Measurements from ENCODE around the gene COPS6.
A peak's percentile ranks its signal among the peaks of the same experiment; 100 is the strongest.

COPS6 gene

GRCh38 chr7:100111156-100111555 is 22.4 kb downstream of the COPS6 start:
- H3K9me3 ChIP-seq (ENCODE audit: insufficient read depth, low read length) = no peaks in the 10 kb centered on the region
- no peak for TF ChIP-seq CTCF (IDR thresholded peaks at IDR 0.05; ENCODE audit: insufficient read depth, low read length, poor library complexity, severe bottlenecking)
- TF ChIP-seq EZH2phosphoT487 (conservative IDR thresholded peaks at IDR 0.05; ENCODE audit: low read length) = no peak
- no peaks in the 10 kb centered on the region for H3K79me2 ChIP-seq (ENCODE audit: insufficient read depth, low read length)
- no peak overlapping the region for H2AFZ ChIP-seq (ENCODE audit: low read depth, low read length, severe bottlenecking)
- no peaks in the 10 kb centered on the region; the same call in 1 of the 2 replicates for H3K36me3 ChIP-seq (ENCODE audit: low read length)
- no peaks in the 10 kb centered on the region for H3F3A ChIP-seq (ENCODE audit: insufficient read depth)
- H3K27me3 ChIP-seq (ENCODE audit: low read length) = no peaks in the 10 kb centered on the region
- no peak overlapping the region for H3K4me3 ChIP-seq (ENCODE audit: insufficient read depth, low read length, poor library complexity, severe bottlenecking)
- no peaks in the 10 kb centered on the region for H4K20me1 ChIP-seq (ENCODE audit: low read depth, low read length)
- no peaks in the 10 kb centered on the region for H3K9me2 ChIP-seq (replicated peaks; ENCODE audit: insufficient read depth, low read length)
- no peak overlapping the region for H3K9ac ChIP-seq (ENCODE audit: low read length)
- no peak overlapping the region for H3K27ac ChIP-seq (ENCODE audit: low read depth, low read length)
- H3K4me2 ChIP-seq (ENCODE audit: low read depth, low read length, poor library complexity, severe bottlenecking) = no peak overlapping the region

GRCh38 chr7:100111914-100112313 is 23.1 kb downstream of the COPS6 start:
- Histone ChIP-seq H3F3A (ENCODE audit: insufficient read depth) (no peaks in the 10 kb centered on the region), H3K27me3 (ENCODE audit: low read length) (no peaks in the 10 kb centered on the region), H3K9me3 (ENCODE audit: insufficient read depth, low read length) (no peaks in the 10 kb centered on the region), H3K9me2 (replicated peaks; ENCODE audit: insufficient read depth, low read length) (no peaks in the 10 kb centered on the region), H3K27ac (ENCODE audit: low read depth, low read length) (no peak overlapping the region), H3K36me3 (ENCODE audit: low read length) (no peaks in the 10 kb centered on the region; the same call in 1 of the 2 replicates), H3K79me2 (ENCODE audit: insufficient read depth, low read length) (no peaks in the 10 kb centered on the region), H3K4me3 (ENCODE audit: insufficient read depth, low read length, poor library complexity, severe bottlenecking) (no peak overlapping the region), H2AFZ (ENCODE audit: low read depth, low read length, severe bottlenecking) (no peak overlapping the region), H3K9ac (ENCODE audit: low read length) (no peak overlapping the region), H3K4me2 (ENCODE audit: low read depth, low read length, poor library complexity, severe bottlenecking) (no peak overlapping the region), H4K20me1 (ENCODE audit: low read depth, low read length) (no peaks in the 10 kb centered on the region)
- TF ChIP-seq CTCF (IDR thresholded peaks at IDR 0.05; ENCODE audit: insufficient read depth, low read length, poor library complexity, severe bottlenecking) (no peak), EZH2phosphoT487 (conservative IDR thresholded peaks at IDR 0.05; ENCODE audit: low read length) (no peak)

- Histone ChIP-seq H3K9ac (ENCODE audit: low read length) (no peak overlapping the region), H2AFZ (ENCODE audit: low read depth, low read length, severe bottlenecking) (no peak overlapping the region), H3K4me2 (ENCODE audit: low read depth, low read length, poor library complexity, severe bottlenecking) (no peak overlapping the region), H3K79me2 (ENCODE audit: insufficient read depth, low read length) (peaks cover 9% of the 10 kb centered on the region), H3K36me3 (ENCODE audit: low read length) (no peaks in the 10 kb centered on the region; the same call in 1 of the 2 replicates), H3K9me2 (replicated peaks; ENCODE audit: insufficient read depth, low read length) (no peaks in the 10 kb centered on the region), H3K27me3 (ENCODE audit: low read length) (no peaks in the 10 kb centered on the region), H3F3A (ENCODE audit: insufficient read depth) (peaks cover 4% of the 10 kb centered on the region; the same call in 1 of the 2 replicates), H3K9me3 (ENCODE audit: insufficient read depth, low read length) (no peaks in the 10 kb centered on the region), H3K27ac (ENCODE audit: low read depth, low read length) (no peak overlapping the region), H3K4me3 (ENCODE audit: insufficient read depth, low read length, poor library complexity, severe bottlenecking) (no peak overlapping the region), H4K20me1 (ENCODE audit: low read depth, low read length) (no peaks in the 10 kb centered on the region)
- no peak for TF ChIP-seq EZH2phosphoT487 (conservative IDR thresholded peaks at IDR 0.05; ENCODE audit: low read length)
Measured at GRCh38 chr7:100115026-100115425, 26.3 kb downstream of the COPS6 start.

GRCh38 chr7:100118388-100119071 is 29.8 kb downstream of the COPS6 start:
- Histone ChIP-seq H4K20me1 (ENCODE audit: low read depth, low read length) (no peaks in the 10 kb centered on the region), H3K4me2 (ENCODE audit: low read depth, low read length, poor library complexity, severe bottlenecking) (peak overlapping the region; percentile 73), H2AFZ (ENCODE audit: low read depth, low read length, severe bottlenecking) (peak overlapping the region; percentile 52), H3K9ac (ENCODE audit: low read length) (peak overlapping the region; percentile 79), H3K27ac (ENCODE audit: low read depth, low read length) (peak overlapping the region; percentile 69), H3K4me3 (ENCODE audit: insufficient read depth, low read length, poor library complexity, severe bottlenecking) (peak overlapping the region; percentile 98), H3K9me2 (replicated peaks; ENCODE audit: insufficient read depth, low read length) (no peaks in the 10 kb centered on the region), H3K79me2 (ENCODE audit: insufficient read depth, low read length) (peaks cover 9% of the 10 kb centered on the region), H3F3A (ENCODE audit: insufficient read depth) (peaks cover 11% of the 10 kb centered on the region), H3K9me3 (ENCODE audit: insufficient read depth, low read length) (no peaks in the 10 kb centered on the region), H3K36me3 (ENCODE audit: low read length) (no peaks in the 10 kb centered on the region), H3K27me3 (ENCODE audit: low read length) (no peaks in the 10 kb centered on the region)
- TF ChIP-seq EZH2phosphoT487 (conservative IDR thresholded peaks at IDR 0.05; ENCODE audit: low read length) = no peak
- no peak for TF ChIP-seq CTCF (IDR thresholded peaks at IDR 0.05; ENCODE audit: insufficient read depth, low read length, poor library complexity, severe bottlenecking)

Measured in SU-DHL-6 (cell line).